ENCODE measurements around the gene LRRC28.

LRRC28 gene

GRCh38 chr15:99402014-99402729 lies 150.9 kb downstream of the LRRC28 start:
- DNase-seq: no peak

DNA sequence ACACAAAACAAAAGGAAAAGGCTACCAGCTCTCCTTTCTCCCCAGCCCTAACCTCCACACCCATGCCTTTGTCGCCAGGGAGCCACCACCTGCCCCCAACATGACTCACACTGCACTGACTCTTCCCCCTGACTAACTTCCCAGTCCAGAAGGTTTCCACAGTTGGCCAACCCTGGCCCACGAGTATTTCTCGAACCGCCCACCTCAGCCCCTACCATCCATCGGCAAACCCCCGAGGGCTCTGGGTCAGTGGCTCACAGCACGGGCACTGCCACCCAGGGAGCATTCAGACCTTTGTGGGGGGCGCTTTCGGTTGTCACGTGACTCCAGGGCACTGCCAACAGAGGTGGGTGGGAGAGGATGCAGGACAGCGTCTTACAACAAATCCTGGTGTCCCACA lies 152.3 kb downstream of the LRRC28 start:
- DNase-seq: no peak

DNA sequence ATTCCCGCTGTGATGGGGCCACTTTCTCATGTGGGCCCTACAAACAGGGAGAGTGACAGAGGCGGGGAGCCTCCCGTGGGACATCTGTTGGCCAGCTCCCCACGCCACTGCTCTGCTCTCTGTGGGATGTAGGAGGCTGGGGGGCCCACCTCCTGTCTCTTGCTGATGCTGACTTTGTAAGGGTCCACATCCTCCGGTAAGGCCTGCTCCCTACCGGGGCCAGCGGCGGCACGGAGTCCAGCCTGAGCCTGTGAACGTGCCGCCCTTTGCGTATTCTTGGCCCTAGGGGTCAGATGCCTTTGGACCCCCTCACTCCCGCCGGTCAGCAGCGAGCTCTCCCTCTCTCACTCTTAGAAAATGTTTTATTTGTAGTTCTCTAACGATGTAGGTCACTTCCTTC lies 153.2 kb downstream of the LRRC28 start:
- no peak for DNase-seq

DNA sequence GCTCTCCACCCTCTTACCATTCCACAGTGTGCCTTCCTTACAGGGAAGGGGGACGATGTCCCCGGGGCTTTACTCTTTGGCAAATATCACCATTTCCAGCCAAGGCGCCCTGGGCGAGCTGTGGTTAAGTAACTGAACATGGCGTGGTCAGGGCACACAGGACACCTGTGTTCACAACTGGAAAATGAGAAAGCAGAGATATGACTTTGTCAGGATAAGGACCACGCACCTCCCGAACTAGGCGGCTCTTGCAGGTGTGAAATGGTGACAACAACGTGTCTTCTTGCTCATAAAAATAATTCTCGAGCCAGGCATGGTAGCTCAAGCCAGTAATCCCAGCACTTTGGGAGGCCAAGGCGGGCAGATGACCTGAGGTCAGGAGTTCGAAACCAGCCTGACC lies 154.8 kb downstream of the LRRC28 start:
- DNase-seq: no peak

DNA sequence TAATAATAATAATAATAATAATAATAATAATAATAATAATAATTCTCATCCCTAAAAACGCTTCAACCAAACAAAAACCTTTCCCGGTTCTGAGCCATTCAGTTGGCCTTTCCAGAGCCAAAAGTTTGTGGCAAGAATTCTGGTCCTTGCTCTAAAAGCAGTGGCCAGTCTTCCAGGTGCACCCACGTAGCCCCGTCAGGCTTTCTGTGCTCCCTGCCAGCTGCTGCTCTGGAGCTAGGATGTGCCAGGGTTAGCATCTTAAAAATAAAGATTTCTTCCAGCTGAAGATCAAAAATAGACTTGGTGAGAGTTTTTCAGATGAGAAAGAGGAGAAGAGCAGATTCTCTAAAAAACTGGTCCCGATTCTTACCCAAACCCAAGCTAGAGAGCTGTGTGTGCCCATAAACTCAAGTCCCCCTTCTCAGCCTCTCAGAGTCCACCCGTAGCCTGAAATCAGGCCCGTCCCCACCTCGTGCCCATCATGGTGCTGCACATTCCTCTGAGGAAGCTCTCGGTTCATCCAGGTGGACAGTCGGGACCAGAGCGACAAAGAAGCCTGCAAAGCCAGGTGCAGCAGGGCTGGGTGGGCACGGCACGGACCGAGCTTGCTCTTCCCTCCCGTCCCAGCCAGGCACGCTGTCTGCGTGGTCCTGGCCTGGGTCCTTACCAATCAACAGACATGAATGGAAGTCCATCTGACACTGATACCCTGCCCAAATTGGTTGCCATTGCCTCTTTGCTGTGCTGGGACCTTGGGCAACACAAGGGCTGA lies 155.6 kb downstream of the LRRC28 start:
- DNase-seq: no peak

DNA sequence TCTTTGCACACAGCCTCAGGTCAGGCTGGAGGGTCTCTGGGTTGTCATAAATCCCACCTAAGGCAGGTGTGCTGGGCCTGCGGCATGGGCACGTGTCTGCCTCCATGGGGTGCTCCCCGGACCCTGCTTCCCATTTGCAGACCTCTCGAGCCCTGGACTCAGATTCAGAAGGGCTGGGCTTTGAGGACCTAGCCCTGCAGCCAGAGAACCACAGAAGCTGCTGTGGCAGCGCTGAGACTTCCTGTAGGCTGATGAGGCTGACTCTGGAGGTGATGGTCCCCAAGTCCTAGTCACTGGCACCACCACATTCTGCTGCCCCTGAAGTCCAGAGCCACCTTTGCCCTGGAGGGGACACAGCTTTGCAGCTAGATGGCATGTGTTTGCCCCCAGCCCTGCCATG lies 156.4 kb downstream of the LRRC28 start:
- DNase-seq: no peak

GRCh38 chr15:99408236-99409096 lies 157.2 kb downstream of the LRRC28 start:
- no peak for DNase-seq

- DNase-seq: no peak
These were observed 157.8 kb downstream of the LRRC28 start for GRCh38 chr15:99409097-99409473.

- no peak for DNase-seq
These were observed 158.3 kb downstream of the LRRC28 start for GRCh38 chr15:99409560-99409959.

- DNase-seq: no peak
These were observed 159.2 kb downstream of the LRRC28 start for GRCh38 chr15:99410477-99410876.

DNA sequence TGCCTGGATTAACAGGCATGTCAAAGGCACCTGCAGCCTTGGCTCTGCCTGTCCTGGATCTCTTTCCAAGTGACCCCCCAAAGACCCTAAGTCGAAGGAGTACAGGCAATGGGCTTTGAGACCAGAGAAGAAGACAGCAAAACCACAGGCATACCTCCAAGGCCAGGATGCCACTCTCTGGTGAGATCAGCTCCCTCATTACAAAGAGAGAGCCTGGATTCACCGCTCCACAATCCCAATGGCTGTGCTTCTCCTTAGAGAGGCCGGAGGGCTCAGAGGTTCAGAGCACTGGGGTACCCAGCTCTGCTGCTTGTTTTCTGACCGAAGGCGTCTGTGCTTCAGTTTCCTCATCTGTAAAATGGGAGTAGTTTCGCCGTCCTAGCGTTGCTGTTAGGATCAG lies 160.0 kb downstream of the LRRC28 start:
- no peak for DNase-seq

GRCh38 chr15:99412082-99412481 lies 160.8 kb downstream of the LRRC28 start:
- no peak for DNase-seq

DNA sequence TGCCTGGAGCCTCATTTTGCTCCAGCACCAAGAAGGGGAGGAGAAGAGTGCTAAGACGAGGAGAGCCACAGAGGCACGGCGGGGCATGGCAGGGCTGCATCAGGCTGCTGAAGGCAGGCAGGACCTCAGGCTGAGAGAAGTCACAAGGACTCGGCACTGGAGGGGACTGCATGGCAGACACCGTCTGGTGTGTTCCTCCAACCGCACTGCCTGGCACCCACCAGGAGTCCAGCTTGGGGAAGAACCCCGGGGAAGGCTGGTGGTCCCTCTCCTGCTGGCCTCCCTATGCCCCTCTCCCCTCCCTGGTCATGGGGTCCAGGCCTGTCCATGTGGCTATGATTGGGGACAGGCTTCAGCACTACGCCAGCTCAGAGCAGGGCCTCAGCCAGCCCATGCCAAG lies 161.3 kb downstream of the LRRC28 start:
- no peak for DNase-seq

DNA sequence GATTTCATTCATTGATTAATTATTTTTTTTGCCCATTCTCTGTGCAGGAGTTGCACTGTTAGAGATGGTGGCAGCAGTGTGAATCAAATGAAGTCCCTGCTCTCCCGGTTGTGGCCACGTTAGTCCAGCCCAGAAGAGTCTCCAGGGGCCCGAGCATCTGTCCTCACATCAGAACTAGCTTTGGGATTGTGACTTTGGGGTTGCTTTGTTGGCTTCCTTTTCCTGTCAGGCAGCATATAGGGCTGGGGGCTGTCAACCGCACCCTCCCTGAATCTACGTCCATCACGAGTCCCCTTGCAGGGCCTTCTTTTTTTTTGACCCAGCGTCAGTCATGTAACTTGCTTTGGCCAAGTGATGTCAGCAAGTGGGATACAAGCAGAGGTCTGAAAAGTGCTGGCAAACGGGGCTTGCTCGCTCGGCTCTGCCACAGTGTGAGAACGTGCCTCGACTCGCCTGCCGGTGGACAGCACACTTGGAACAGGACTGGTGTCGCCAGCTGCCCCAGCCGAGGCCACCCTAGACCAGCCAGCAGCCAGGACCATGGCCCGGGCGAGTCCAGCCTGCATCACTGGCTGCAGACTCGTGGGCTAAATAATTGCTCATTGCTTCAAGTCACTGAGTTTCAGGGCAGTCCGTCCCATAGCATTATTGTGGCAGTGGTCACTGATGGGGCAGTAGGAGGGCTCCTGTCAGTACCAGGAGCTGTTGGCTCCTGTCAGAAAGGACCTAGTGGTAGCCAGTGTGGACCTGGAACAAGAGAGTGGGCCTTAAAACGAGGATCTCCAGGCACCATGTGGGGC lies 162.9 kb downstream of the LRRC28 start:
- no peak for DNase-seq

DNA sequence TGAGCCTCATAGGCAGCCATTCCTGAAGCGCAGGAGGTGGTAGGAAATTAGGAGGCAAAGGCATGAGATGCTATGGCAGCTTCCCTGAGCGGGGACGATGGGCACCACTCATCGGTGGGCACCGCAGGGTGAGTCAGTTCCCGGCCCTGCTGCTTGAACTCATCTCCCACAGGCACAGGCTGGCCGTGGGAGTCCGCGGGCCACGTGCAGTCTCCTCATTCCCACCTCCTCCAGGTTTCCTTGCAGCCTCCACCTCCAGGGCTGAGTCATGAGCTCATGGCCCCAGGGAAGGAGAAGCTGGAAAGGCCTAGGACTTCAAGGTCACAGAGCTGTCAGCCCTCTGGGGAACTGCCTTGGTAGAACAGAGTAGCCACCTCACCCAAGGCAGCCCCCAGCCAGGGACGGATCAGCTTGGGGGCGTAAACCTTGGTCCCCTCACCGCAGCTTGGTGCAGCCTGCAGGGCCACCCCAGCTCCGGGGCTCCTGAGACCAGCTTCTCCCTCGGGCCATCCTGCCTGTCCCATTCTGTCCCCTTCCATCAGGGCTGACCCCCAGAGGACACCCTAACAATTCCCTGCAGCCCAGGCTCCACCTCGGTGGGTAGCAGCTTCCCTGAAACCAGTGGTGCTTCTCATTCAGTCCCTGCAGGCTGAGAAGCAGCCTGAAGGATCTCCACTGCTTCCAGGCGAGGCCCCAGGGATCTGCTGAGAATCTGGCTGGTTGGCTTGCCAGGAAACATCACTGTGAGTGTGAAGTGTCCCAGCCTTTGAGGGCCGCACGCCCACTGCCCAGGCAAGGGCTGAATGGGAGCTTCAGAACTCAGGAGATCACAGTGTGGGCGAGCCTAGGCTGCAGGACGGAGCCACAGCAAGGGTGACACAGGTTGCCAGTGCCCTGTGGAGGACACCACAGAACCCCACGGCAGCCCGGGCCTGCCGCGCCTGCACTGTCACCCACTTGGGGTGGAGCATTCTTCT lies 163.8 kb downstream of the LRRC28 start:
- DNase-seq: no peak

- DNase-seq: no peak
These were observed 165.2 kb downstream of the LRRC28 start for GRCh38 chr15:99416191-99417188.

DNA sequence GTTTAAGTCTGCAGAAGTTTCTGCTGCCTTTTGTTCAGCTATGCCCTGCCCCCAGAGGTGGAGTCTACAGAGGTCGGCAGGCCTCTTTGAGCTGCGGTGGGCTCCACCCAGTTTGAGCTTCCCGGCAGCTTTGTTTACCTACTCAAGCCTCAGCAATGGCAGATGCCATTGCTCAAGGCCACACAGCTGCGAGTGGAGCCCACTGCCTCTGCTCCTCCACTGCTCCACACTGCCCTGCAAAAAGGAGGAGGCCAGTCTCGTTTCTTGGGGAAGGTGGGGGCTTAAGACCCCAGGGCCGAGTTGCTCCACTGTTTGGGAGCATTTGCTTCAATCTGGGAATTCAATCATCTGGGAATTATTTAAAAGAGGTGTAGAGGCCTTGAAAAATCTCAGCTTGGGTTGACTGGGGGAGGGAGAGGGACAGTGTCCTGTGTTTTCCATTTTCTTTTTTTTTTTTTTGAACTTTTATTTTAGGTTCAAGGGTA lies 169.9 kb downstream of the LRRC28 start:
- DNase-seq: no peak

DNA sequence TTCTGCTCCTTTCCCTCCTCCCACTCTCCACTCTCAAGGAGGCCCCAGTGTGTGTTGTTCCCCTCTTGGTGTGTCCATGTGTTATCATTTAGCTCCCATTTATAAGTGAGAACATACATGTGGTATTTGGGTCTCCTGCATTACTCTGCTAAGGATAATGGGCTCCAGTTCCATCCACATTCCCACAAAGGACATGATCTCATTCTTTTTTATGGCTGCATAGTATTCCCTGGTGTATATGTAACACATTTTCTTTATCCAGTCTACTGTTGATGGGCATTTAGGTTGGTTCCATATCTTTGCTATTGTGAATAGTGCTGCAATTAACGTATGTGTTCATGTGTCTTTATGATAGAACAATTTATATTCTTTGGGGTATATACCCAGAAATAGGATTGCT lies 170.5 kb downstream of the LRRC28 start:
- no peak for DNase-seq

GRCh38 chr15:99423186-99424130 lies 172.2 kb downstream of the LRRC28 start:
- no peak for DNase-seq
